Thyroid gland (tissue), 4 donors: Measurements from ENCODE around the gene UBE2E2.

Experiments used
- POLR2A ChIP-seq, 2 donors: fragments of 450-650 bp; IDR thresholded peaks; one replicate each; pipeline ENCODE4 v1.6.1; 2017; ENCODE audit warnings: antibody characterized with exemption in 2 of 2, mild to moderate bottlenecking in 2 of 2, moderate library complexity in 1 of 2
- TF ChIP-seq, protein P1 (sequence below), 6 experiments: fragments of 200-600 bp in 3 of 6; fragments of 450-650 bp in 3 of 6; sonication (generic) in 3 of 6; IDR thresholded peaks; one replicate each; pipeline ENCODE4 v1.5.1; 2016 to 2019; ENCODE audit warnings: antibody characterized with exemption in 6 of 6, mild to moderate bottlenecking in 2 of 6, inconsistent platforms in 1 of 6, moderate library complexity in 1 of 6

- TF ChIP-seq, protein P1, sequence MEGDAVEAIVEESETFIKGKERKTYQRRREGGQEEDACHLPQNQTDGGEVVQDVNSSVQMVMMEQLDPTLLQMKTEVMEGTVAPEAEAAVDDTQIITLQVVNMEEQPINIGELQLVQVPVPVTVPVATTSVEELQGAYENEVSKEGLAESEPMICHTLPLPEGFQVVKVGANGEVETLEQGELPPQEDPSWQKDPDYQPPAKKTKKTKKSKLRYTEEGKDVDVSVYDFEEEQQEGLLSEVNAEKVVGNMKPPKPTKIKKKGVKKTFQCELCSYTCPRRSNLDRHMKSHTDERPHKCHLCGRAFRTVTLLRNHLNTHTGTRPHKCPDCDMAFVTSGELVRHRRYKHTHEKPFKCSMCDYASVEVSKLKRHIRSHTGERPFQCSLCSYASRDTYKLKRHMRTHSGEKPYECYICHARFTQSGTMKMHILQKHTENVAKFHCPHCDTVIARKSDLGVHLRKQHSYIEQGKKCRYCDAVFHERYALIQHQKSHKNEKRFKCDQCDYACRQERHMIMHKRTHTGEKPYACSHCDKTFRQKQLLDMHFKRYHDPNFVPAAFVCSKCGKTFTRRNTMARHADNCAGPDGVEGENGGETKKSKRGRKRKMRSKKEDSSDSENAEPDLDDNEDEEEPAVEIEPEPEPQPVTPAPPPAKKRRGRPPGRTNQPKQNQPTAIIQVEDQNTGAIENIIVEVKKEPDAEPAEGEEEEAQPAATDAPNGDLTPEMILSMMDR (IDR thresholded peaks at IDR 0.05) = no peak
- TF ChIP-seq POLR2A (IDR thresholded peaks at IDR 0.05) = no peak
Observed at GRCh38 chr3:23488618-23489017, 285.5 kb downstream of the UBE2E2 start.
